Measurements from ENCODE around the gene SPC25.
"Not testable (repeated sequence)": the region's sequence is repeated elsewhere in the genome, so short reads cannot be mapped to it uniquely, and the experiment has no call there.

Gene SPC25

DNA sequence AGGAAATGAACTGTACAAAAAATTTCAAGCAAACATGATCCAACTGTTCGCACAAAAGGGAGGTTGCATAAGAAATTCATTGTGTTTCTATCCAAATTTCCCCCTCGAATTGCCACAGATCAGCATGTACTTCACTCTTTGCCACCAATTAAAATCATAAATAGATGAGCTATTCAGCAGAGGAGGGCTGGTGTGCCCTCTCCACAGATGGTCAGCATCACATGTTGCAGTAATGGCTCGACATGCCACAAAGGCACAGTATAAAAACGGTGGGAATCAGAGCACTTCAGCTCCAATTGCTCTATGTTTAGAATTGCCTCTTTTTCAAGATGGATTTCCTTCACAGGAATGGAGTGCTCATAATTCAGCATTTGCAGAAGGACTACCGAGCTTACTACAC, 10.8 kb upstream of the SPC25 start, which contains the start of gene G6PC2:
Gene G6PC2 (plus strand): TSS at position 289 of the 400 bp plus-strand sequence. CDS start 41 bp downstream, at position 330.
- no peak for DNase-seq

DNA sequence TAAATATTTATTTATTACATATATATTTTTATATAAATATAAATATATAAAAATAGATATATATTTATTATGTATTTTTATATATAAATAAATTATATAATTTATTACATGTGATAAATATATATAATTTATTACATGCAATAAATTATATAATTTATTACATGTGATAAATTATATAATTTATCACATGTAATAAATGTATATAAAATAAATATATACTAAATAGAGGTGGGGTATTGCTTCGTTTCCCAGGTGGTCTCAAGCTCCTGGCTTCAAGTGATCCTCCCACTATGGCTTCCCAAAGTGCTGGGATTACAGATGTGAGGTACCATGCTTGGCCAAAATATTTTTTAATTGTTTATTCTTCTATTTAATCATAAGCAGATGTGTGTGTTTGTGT, 7.2 kb upstream of the SPC25 start:
- no peak for DNase-seq

DNA sequence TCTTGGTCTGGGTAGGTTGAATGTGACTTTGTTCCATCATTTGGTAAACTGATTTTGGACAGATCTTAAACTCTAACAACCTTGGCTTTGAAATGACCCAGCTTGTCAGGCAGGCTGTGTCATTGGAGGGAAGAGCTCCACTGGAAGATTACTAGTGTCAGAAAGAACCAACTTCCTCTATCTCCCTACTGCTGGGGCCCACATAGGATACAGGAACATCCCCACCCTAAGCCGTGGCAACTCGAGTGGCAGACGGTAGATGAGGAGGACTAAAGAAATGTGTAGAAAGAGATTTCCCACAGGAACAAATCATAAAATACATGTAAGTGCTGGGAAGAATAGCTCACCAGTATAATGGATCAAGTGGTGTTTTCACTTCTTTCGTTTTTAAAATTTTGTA, 6.6 kb upstream of the SPC25 start:
- no peak for DNase-seq

DNA sequence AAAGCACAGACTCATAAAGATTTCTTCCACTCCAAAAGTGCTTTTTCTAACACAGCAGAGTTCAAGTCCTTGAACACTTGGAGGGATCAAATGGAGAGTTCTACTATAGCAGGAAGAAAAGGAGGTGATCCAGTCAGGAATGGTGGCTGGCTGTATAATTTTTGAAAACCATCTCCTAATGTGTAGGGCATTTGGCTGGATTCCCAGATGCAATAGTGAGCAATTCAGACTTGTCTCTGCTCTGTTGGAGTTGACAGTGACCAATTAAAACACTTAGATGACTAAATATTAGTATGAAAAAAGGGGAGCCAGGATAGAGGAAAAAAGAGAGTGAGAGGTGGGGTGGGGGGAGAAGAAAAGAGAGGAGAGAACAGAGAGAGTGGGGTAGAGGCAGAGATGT, 5.5 kb upstream of the SPC25 start:
- DNase-seq, result no peak

DNA sequence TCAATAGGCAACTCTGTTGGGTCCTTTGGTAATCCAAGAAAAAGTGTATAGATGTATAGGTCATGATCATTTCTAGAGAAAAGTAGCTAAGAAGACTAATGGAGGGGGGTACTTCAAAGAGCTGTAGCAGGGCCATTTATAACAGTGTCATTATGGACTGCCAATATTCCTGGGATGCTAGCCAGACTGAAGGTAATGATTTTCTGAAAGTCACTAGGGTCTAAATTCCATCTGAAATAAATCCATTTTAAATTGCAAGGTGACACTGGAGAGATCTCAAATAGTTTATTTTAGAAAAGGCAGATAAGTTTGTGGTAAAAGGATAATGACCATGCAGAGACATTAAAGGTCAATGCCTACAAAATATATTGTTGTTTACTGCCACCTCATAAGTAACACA, 4.5 kb upstream of the SPC25 start:
- no peak for DNase-seq

DNA sequence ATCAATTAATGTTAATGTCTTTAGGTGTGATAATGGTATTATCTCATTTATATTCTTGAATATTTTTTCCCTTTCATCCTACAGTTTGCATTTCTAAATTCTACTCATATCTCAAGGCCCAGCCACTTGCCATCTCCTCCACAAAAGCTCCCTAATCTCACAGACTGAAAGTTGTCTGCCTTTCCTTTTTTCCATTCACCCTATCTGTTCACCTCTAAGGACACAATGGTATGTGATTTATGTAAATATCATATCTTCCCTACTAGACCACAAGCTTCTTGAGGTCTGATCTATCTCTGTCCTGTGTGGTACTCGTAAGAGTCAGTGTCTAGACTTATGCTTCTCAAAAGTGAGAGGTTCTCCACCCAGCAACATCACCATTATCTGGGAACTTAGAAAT, 3.9 kb upstream of the SPC25 start:
- no peak for DNase-seq

DNA sequence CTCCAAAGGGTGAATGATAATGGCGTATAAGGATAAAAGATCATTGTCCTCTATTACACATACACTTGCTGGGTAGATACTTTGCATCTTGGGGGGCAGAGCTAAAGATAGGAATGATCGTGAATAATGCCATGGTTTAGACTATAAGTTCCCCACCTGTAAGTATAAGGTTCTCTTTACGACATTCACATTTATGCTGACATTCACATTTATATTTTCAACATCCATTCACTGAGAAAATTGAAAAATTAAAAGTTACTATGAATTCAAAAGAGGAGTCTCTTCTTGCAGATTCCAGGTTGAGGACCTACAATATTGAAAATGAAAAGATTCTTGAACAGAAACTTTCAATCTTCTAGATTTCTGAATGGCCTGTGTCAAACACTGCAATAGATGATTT, 2.1 kb upstream of the SPC25 start:
- DNase-seq, result no peak

DNA sequence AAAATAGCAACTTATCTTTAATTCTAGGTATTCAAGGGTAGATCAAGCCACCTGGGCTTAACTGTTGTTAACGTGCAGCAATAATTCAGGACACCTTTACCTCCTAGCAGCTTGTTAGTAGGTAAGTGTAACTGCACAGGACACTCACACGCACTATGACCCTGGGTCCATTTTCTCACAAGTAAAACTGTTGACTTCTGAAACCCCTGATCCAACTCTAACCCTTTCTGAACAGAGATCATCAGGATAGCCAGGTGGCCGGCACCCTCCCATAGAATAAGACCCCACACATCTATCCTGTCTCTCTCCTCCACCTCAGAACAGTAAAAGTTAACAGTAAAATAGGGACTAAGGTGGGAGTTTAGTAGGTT, 610 bp downstream of the SPC25 start:
- no peak for DNase-seq

DNA sequence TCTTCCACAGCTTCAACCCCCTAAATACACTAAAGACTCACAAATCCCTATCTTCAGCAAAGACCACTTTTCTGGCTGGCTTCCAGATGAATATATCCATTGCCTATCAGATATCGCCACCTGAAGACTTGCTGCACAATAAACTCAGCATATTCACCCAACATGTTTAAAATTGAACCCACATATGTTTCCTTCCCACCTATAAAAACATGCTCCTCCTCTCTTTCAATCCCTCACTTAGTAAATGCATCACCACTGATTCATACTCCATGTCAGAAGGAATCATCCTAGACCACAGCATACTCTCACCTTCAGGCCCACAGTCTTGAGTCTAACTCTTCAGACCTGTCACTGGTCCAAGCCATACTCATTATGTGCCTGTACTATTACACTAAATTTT, 5.3 kb downstream of the SPC25 start:
- no peak for DNase-seq

DNA sequence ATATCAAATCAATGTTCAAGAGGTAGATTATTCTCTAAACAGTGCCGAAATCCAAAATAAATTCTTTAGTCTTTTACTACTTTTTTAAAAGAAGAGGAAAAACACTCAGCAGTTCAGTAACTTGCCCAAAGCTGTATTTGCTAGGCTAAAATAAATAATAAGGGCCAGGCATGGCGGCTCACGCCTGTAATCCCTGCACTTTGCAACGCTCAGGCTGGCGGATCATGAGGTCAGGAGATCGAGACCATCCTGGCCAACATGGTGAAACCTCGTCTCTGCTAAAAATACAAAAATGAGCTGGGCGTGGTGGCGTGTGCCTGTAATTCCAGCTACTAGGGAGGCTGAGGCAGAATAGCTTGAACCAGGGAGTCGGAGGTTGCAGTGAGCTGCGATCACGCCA, 8.1 kb downstream of the SPC25 start:
- not testable (repeated sequence) for DNase-seq

DNA sequence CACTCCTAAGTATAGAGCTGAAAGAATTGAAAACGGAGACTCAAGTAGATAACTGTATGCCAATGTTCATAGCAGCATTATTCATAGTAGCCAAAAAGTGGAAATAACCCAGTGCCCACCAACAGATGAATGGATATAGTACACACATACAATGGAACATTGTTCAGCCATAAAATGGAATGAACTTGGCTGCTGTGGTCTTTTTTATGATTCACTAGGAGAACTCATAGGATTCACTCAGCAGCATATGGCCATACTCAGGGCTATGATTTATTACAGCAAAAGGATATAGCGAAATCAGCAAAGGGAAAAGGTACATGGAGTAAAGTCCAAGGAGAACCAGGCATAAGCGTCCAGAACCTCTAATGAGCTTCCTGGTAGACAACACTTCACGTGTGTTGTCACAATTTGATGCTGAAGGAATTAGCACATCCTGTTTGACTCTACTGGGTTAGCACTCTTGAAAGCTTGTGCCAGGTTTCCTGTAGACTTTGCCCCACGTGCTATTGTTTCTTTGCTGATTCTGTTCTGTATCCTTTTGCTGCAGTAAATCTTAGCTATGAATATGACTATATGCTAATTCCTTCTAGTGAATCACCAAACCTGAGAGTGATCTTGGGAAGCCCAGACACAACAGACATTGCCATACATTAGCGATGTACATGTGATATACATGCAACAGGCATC, 15.7 kb downstream of the SPC25 start:
- DNase-seq, result no peak

DNA sequence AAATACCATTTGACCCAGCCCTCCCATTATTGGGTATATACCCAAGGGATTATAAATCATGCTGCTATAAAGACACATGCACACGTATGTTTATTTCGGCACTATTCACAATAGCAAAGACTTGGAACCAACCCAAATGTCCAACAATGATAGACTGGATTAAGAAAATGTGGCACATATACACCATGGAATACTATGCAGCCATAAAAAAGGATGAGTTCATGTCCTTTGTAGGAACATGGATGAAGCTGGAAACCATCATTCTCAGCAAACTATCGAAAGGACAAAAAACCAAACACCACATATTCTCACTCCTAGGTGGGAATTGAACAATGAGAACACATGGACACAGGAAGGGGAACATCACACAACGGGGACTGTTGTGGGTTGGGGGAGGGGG, 19.4 kb downstream of the SPC25 start:
- not testable (repeated sequence) for DNase-seq

DNA sequence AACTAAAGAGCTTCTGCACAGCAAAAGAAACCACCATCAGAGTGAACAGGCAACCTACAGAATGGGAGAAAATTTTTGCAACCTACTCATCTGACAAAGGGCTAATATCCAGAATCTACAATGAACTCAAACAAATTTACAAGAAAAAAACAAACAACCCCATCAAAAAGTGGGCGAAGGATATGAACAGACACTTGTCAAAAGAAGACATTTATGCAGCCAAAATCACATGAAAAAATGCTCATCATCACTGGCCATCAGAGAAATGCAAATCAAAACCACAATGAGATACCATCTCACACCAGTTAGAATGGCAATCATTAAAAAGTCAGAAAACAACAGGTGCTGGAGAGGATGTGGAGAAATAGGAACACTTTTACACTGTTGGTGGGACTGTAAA, 19.9 kb downstream of the SPC25 start:
- not testable (repeated sequence) for DNase-seq

DNA sequence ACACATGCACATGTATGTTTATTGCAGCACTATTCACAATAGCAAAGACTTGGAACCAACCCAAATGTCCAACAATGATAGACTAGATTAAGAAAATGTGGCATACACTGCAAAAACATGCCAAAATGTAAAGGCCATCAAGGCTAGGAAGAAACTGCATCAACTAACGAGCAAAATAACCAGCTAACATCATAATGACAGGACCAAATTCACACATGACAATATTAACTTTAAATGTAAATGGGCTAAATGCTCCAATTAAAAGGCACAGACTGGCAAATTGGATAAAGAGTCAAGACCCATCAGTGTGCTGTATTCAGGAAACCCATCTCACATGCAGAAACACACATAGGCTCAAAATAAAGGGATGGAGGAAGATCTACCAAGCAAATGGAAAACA, 23.1 kb downstream of the SPC25 start:
- not testable (repeated sequence) for DNase-seq

DNA sequence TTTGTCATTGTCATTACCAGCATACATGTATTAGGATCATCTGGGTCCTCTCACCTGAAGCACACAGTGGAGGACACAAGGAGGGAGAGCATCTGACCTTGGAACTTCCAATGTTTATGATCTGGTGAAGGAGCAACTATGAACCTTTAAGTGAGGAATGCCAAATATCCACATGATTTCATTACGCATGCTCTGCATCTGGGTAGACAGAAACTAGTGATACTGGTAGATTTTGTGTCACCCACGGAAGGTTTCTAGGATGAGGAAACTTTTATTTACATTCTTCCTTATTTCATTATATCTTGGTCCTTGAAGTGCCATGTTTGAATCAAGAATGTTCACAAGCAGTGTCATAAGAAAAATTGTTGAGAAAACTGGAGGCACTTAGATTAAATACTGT, 32.1 kb downstream of the SPC25 start:
- DNase-seq, result no peak

DNA sequence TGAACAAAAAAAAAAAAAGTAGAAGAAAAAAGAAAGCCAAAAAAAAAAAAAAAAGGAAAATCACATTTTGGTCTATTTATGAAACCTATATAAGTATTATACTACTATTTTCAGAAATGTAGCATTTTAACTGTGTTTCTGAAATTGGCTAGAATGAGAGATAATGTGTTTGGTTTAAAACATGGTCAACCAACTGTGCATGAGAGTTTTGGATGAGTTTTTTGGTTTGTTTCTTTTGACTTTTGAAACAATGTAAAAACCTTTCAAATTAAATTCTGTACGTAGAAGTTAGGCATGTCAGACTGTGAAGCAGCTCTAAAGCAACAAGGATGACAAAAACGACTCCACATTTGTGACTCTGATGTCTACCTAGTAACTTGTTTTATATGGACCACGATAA, 34.6 kb downstream of the SPC25 start:
- no peak for DNase-seq

DNA sequence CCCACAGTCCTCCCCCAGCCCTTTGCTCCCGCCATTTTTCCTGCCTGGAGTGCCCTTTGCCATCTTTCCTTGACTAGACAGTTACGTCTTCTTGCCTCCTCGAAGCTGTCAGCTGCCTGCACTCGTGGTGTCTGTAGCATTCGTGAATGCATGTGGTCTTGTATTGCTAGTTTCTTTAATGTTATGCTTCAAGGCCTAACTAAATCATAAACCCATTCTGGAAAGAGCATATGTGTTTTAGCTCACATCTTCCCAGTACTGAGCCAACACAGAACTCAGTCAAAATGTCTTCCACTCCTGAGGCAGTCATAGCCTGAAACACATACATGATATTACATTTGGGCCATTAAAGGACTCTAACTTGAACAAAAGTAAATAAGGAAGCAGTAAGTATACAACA, 35.6 kb downstream of the SPC25 start:
- no peak for DNase-seq

DNA sequence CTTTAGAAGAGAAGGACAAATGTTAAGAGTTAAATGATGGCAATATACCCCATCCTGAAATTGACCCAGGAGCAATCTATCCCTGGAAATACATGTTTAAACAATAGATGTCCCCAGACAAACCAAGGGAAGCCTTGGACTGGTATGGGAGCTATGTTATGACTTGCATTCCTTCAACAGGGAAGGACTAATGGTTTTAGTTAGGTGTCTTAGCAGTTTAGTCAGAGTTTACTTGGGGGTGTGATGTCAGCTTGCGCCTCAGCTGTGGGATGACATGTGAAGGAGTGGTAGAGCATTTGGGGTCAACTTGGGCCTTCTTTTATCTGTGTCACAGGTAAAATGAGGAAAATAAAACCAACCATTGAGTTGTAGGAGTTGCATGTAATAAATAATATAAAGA, 36.8 kb downstream of the SPC25 start:
- DNase-seq, result no peak

DNA sequence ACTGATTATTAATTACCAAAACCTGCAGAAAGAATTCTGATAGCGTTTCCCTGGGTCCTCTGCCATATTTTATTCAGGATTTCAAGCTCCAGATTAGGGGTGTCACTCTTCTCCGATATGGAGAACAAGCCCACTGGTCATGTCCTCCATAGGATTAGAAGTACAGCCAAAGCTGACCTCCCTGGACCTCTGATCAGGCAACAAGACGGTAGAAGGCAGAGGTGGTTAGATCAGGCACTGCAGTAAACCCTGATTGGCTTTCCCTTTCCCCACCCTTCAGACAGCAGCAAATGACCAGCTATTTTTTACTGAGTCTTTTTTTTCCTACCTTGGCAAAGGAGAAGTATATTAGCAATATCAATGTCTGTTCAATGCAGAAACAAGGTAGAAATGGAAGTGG, 37.7 kb downstream of the SPC25 start:
- no peak for DNase-seq

DNA sequence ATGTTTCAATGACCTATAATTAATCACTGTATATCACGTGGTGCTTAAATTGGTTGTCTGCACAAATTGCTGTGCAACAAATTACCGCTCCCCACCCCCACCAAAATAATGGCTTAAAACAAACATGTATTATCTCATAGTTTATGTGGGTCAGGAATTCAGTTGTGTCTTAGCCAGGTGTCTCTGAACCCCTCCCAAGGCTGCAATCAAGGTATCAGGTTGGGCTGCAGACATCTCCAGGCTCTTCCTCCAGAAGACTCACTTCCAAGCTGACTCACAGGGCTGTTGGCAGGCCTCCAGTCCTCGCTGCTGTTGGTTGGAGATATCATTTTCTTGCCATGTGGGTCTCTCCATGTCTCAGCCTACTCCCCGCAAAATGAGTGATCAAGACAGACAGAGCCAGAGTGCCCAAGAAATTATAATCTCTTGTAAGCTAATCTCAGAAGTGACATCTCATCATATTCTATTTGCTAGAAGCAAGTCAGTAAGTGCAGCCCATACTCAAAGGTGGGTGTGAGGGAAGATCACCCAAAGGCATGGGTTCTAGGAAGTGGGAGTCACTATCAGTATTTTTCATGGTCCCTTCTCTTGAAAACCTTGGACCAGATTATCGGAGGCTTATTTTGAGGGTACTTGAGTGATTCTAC, 38.4 kb downstream of the SPC25 start:
- no peak for DNase-seq

DNA sequence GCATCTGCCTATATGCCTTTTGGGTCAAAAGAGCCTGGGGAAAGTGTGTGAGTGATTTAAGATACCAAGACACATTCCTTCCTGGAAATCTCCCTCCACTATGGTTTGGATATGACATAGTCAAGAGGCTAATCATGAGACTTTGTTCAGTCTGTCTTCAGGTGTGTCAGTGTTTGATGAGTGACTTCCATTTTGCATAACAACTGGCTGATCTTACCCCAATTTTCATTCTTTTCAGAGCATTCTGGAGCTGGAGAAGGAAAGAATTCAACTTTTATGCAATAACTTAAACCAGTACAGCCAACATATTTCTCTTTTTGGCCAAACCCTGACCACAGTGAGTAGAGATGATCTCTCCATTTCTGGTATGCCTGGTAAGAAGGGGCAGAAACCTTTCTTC, 39.4 kb downstream of the SPC25 start:
- no peak for DNase-seq

DNA sequence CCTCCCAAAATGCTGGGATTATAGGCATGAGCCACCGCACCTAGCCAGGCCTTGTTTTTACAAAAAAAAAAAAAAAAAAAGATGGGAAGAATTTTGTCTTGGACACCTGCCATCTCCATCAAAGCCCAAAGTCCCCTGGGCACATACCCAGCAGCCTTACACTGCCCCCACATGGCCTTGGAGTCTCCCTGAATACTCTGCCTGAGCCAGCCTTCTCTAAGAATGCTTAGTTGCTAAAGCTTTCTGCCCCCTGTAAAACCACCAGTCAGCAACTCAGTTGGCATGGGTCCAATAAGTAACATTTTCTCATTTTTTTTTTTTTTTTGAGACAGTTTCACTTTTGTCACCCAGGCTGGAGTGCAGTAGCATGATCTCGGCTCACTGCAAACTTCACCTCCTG, 40.6 kb downstream of the SPC25 start:
- no peak for DNase-seq

DNA sequence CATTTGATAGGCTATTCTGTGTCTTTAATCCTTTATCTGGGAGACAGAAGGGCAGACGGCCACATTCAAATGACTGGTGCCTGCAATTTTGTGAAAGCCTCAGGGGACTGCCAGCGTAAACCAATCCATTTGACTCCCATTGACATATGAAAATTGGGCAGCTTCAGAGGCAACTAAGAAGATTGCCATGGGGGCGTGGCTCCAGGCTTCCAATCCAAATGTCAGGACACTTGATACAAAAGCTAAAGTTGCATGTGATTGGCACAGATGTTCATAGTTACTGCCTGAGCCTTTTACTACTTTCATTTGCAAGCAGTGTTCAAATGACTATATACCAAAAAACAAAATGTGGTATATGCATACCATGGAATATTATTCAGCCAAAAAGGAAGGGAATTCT, 42.0 kb downstream of the SPC25 start:
- no peak for DNase-seq

DNA sequence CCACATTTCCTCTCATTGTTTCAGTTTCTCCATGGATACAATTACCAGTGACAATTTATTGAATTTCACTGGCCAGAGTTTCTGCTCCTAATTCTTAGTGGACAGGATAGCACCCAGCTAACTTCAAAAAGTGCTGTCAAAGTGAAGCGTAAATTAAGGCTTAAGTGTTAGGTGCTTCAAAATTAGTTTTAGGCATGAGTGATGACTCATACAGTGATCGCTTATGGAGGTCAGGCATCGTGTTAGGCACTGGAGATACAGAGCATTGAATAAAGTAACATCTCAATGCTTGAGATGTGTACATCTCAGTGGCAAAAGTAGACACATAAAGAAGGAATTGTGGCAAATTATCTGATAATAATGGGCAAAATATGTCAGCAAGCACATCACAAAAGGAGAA, 47.0 kb downstream of the SPC25 start:
- no peak for DNase-seq

DNA sequence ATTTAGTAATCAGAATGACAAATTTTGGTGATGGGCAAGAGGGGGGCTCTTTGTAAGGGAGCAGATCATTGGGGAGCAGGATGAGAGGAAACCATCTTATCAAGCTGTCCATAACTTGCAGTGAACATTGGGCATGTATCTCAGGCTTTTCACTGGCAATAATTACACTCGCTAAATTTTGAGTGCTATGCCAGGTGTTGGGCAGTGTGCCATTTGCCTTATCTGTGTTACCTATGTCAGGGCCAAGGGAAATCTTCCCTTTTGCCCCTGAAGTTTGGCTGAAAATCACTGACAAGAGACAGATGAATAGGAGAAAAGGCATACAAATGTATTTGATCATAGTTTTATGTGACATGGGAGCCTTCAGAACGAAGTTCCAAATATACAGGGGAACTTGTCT, 48.8 kb downstream of the SPC25 start:
- DNase-seq, result no peak

Data from activated T-cell treated with anti-CD3 and anti-CD28 coated beads, Interleukin-2, amount 50 U/mL, for 1 hour (primary cell).